HG02884 (cell line): Measurements from ENCODE around the gene RNF167.
"Not testable (repeated sequence)": the region's sequence is repeated elsewhere in the genome, so short reads cannot be mapped to it uniquely, and the experiment has no call there.

ENCODE experiments used
- ATAC-seq: cut with Tn5 transposase; IDR thresholded peaks from one replicate; pipeline ENCODE4 v1.9.1; 2021; ENCODE audit warnings: mild to moderate bottlenecking, moderate library complexity; ENCODE audit not compliant: unreplicated experiment

RNF167 gene

DNA sequence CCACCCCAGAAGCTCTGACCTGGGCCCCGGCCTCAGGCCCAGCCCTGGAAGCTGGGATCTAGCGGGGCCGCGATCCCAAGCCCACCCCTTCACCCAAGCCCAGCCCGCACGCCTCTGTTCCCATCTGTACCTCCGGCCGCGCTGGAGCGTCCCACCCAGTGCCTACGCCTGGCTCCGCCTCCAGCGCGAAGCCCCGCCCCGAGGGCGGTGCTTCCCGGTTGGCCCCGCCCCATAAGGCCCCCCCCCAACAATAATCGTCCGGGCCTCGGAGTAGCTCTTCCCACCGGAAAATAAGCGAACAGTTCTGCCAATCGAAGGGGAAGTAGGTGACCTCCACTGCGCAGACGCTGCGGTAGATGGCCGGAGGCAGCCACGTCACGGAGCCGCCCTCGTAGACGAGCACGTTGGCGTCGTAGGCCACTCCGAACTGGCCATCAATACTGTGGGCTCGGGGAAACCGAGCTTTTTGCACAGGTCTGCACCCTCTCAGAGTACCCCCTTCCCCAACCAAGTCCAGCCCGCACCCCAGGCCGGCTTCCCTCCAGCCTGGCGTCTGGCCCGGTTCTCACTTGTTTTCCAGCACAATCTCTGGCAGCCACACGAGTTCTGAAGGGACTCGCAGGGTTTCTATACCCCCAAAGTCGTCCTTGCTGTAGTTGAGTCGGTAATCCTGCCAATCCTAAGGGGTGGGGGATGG, 38.3 kb upstream of the RNF167 start:
- ATAC-seq, result no peak

DNA sequence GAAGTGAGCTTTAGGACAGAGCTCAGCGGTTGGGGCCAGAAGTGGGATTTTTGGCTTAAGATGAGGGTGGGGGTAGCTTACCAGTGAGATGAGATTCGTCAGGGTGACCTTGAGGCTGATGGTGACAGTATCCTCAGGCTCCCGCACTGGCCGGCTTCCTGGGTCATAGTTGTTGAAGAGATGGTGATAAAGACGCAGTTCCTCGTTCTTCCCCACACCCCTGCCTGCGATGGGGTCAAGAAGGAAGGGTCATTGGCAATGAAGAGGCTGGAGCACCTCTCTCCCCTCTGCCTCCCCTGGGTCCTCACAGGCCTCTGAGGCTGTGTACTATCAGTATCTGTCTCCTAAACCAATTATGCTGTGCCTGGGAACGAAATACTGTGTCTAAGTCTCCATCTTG, 37.5 kb upstream of the RNF167 start:
- ATAC-seq, result no peak

DNA sequence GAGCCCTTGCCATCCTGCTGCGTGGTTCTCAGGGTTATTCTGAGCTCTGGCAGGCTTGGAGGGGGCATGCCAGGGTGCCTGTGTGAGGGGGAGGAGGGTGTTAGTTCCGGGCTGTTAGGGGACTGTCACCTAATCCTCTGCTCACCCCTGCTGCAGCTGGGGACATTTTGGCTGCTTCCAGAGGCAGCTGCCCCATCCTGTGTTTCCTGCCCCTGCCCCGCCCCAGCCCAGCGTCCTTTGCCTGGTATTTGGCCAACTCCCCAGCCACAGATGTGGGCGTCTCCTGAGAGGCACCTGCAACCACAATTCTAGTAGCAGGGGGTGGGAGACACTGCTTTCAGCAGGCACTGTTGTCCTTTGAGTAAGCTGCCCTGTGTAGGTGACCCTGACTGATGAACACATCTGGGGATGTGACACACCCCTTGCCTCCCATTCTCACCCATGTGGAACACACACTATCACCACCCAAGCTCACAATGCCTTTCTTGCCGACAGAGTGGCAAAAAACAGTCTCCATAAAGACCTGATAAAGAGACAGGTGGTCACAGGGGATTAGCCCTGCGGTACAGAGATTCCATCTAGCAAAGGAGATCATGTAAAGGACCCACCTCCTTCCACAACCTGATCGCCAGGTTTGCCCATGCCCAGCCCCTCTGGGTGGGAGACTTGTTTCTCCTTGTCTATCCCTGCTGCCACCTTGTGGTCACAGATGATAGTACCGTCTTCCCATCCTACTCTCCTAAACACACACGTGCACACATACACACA, 36.8 kb upstream of the RNF167 start, which contains the start of gene CHRNE:
Gene CHRNE (minus strand): TSS at position 48 of the 768 bp plus-strand sequence. CDS start 35 bp downstream, at position 13.
- ATAC-seq, result no peak

DNA sequence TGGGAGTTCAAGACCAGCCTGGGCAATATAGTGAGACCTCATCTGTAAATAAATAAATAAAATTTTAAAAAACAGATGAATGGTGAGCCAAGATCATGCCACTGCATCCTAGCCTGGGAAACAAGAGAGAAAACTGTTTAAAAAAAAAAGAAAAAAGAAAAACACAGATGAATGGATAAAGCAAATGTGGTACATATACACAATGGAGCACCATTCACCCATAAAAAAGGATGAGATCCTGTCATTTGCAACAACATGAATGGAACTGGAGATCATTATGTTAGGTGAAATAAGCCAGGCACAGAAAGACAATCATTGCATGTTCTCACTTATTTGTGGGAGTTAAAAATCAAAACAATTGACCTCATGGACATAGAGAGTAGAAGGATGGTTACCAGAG, 33.4 kb upstream of the RNF167 start:
- ATAC-seq, result not testable (repeated sequence)

DNA sequence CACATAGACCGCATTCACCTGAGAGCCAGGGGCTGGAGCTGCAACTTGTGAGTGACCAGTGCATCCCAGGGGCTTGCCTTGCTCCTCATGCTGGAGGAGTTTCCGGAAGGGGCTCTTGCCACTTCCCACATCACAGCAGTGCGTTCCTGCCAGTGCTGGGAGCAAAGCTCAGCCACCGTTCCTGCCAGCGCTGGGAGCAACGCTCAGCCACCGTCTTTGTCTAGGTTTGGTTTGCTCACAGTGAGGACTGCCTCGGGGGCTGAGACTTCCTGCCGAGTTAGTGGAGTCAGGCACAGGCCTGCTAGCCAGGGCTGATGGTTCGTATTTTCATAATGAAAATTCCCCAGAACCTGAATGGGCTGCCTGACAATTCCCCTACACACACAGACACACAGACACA, 31.8 kb upstream of the RNF167 start:
- ATAC-seq, result no peak

DNA sequence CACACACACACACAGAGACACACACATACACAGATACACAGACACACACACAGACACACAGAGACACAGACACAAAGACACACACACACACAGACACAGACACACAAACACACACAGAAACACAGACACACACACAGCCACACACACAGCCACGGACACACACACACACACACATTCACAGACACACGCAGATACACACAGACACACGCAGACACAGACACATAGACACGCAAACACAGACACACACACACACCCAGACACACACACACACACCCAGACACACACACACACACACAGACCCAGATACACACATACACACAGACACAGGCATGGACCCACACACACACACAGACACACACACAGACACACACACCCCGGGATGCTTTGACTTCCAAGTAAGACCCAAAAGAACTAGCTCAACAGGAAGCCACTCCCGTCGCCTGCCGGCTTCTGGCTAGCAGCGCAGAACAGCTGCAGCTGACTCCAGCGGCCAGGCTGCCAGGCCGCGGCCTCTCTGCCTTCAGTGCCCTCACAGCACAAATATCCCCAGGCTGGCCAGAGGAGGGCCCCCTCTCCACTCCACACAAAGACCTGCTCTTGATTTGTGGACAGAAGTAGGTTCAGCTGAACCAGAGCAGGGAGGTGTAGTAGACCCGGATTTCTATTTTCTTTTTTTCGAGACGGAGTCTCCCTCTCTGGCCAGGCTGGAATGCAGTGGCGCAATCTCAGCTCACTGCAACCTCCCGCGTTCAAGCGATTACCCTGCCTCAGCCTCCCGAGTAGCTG, 31.2 kb upstream of the RNF167 start:
- no peak for ATAC-seq

DNA sequence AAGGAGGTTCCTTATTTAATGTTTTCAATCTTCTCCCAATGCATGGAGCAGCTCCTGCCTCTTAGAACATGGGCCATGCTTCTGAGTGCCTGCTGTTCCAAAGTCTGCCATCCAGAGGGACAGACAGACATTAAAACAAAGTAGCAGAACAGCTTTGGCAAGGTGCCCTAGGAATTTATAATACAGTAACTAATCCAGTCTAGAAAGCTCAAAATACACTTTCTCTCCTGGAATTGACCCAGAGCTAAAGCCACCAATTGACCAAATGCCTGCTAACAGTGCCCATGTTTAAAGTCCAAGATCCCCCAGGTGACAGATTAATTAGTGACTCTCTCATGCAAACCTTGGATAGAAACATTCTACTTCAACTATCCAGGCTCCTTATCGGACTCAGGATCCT, 26.1 kb upstream of the RNF167 start:
- ATAC-seq, result no peak

DNA sequence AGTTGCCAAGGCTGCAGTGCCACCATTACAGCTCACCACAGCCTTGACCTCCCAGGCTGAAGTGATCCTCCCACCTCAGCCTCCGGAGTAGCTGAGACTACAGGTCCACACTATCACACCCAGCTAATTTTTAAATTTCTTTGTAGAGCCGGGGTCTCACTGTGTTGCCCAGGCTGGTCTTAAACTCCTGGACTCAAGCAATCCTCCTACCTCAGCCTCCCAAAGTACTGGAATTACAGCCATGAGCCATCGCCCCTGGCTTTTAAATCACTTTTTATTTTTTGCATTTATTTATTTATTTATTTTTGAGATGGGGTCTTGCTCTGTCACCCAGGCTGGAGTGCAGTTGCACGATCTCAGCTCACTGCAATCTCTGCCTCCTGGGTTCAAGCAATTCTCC, 25.5 kb upstream of the RNF167 start:
- ATAC-seq, result not testable (repeated sequence)

DNA sequence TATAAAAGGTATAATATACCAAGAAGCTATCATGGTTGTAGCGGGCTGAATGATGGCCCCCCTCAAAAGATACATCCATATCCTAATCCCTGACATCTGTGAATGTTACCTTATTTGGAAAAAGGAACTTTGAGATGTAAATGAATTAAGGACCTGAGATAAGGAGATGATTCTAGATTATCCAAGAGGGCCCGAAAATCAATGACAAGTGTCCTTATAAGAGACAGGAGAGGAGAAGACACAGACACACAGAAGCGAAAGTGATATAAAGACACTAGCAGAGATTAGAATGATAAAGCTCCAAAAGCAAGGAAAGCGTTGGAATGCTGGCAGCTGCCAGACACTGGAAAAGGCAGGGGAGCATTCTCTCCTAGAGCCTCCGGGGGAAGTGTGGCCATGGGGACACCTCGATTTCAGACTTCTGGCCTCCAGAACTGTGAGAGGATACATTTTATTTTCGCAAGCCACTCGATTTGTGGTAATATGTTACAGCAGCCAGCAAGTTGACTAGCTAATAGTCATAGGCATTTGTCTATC, 20.5 kb upstream of the RNF167 start:
- ATAC-seq, result no peak

DNA sequence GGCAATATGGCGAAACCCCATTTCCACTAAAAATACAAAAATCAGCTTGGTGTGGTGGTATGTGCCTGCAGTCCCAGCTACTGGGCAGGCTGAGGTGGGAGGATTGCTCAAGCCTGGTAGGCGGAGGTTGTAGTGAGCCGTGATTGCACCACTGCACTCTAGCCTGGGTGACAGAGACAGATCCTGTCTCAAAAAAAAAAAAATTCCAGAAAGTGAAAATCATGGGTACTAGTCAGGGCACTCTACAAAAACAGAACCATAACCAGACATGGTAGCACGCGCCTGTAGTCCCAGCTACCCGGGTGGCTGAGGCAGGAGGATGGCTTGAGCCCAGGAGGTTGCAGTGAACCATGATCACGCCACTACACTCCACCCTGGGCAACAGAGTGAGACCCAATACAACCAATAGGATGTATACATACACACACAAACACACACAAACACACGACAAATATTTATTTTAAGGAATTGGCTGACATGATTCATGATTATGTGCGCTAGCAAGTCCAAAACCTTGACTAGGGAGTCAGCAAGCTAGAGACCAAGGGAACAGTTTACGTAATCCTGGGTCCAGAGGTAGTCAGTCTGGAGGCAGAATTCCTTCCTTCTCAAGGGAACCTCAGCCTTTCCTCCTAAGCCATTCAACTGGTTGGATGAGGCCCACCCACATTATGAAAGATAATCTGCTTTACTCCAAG, 19.6 kb upstream of the RNF167 start:
- no peak for ATAC-seq

DNA sequence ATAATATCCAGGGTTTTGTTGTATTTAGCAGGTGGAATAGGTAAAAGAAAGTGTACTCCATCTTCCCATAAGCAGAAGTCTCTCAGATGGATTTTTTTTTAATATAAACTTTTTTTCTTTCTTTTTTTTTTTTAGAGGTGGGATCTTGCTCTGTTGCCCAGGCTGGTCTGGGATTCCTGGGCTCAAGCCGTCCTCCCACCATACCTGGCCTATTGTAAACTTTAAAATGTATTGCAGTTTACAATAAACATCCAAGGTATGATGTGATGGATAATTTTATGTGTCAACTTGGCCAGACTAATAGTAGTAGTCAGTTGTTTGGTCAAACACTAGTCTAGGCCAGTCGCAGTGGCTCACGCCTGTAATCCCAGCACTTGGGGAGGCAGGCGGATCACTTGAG, 18.7 kb upstream of the RNF167 start:
- ATAC-seq, result no peak

DNA sequence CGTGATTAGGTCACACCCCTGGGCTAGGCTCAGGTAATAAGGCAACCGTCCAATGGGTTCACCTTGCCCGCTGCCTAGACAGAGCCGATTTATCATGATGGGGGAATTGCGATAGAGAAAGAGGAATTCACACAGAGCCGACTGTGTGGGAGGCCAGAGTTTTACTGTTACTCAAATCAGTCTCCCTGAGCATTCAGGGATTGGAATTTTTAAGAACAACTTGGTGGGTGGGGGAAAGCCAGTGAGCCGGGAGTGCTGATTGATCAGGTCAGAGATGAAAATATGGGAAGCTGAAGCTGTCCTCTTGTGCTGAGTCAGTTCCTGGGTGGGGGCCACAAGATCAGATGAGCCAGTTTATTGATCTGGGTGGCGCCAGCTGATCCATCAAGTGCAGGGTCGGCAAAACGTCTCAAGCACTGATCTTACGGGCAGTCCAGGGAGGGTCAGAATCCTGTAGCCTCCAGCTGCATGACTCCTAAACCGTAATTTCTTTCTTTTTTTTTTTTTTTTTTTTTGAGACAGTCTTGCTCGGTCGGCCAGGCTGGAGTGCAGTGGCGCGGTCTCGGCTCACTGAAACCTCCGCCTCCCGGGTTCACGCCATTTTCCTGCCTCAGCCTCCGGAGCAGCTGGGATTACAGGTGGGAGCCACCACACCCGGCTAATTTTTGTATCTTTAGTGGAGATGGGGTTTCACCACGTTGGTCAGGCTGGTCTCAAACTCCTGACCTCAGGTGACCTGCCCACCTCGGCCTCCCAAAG, 13.3 kb upstream of the RNF167 start:
- not testable (repeated sequence) for ATAC-seq

DNA sequence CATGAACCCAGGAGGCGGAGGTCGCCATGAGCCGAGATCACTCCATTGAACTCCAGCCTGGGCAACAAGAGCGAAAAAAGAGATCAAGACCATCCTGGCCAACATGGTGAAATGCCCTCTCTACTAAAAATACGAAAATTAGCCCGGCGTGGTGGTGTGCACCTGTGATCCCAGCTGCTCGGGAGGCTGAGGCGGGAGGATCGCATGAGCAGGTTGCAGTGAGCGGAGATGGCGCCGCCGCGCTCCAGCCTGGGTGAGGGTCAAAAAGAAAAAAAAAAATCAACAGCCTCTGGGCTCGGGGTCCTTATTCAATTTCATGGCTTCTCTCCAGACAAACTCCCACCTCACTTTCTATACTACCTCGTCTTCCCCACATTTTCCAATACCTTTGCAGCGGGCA, 11.2 kb upstream of the RNF167 start:
- ATAC-seq, result no peak

DNA sequence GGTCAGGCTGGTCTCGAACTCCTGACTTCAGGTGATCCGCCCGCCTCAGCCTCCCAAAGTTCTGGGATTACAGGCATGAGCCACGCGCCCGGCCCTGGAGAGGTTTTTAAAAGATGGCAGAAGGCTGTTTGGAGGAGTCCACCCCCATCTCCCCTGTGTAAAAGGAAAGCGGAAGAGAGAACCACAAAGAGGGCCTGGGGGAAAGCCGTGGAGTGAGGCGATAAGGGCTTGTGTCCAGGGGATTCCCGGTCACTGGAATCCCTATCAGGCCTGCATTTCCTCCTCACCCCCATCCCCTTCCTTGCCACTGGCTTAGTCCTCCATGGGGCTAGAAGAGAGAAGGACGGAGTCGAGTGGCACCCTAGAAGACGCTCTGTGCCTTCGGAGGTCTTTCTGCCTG, 8.1 kb upstream of the RNF167 start, which contains the start of gene GP1BA:
Gene GP1BA (plus strand): TSS at position 315 of the 400 bp plus-strand sequence. CDS start 328 bp downstream, outside the sequence.
- ATAC-seq, result no peak

DNA sequence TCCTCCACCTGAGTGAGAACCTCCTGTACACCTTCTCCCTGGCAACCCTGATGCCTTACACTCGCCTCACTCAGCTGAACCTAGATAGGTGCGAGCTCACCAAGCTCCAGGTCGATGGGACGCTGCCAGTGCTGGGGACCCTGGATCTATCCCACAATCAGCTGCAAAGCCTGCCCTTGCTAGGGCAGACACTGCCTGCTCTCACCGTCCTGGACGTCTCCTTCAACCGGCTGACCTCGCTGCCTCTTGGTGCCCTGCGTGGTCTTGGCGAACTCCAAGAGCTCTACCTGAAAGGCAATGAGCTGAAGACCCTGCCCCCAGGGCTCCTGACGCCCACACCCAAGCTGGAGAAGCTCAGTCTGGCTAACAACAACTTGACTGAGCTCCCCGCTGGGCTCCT, 7.3 kb upstream of the RNF167 start:
- no peak for ATAC-seq

DNA sequence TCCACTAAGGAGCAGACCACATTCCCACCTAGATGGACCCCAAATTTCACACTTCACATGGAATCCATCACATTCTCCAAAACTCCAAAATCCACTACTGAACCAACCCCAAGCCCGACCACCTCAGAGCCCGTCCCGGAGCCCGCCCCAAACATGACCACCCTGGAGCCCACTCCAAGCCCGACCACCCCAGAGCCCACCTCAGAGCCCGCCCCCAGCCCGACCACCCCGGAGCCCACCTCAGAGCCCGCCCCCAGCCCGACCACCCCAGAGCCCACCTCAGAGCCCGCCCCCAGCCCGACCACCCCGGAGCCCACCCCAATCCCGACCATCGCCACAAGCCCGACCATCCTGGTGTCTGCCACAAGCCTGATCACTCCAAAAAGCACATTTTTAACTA, 6.4 kb upstream of the RNF167 start:
- no peak for ATAC-seq

DNA sequence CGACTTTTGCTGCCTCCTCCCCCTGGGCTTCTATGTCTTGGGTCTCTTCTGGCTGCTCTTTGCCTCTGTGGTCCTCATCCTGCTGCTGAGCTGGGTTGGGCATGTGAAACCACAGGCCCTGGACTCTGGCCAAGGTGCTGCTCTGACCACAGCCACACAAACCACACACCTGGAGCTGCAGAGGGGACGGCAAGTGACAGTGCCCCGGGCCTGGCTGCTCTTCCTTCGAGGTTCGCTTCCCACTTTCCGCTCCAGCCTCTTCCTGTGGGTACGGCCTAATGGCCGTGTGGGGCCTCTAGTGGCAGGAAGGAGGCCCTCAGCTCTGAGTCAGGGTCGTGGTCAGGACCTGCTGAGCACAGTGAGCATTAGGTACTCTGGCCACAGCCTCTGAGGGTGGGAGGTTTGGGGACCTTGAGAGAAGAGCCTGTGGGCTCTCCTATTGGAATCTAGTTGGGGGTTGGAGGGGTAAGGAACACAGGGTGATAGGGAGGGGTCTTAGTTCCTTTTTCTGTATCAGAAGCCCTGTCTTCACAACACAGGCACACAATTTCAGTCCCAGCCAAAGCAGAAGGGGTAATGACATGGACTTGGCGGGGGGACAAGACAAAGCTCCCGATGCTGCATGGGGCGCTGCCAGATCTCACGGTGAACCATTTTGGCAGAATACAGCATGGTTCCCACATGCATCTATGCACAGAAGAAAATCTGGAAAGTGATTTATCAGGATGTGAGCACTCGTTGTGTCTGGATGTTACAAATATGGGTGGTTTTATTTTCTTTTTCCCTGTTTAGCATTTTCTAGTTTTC, 5.7 kb upstream of the RNF167 start:
- ATAC-seq, result no peak

DNA sequence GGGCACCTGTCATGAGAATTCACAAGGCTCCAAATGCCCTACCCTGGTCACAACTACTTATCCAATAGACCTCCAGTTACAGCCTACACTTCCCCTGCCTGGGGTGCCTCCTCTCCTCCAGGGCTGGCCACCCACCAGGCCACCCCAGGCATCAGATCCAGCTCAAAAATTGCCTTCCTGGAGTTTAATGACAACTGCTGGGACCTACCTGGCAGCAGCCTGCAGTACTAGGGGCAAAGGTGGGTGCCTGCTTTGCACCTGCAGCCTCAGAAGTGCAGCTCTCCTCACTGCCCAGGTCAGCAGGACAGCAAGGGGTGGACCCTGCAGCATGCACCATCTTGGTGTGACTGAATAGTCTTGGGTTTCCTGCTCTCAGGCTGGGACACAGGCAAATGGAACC, 4.4 kb upstream of the RNF167 start:
- ATAC-seq, result no peak

DNA sequence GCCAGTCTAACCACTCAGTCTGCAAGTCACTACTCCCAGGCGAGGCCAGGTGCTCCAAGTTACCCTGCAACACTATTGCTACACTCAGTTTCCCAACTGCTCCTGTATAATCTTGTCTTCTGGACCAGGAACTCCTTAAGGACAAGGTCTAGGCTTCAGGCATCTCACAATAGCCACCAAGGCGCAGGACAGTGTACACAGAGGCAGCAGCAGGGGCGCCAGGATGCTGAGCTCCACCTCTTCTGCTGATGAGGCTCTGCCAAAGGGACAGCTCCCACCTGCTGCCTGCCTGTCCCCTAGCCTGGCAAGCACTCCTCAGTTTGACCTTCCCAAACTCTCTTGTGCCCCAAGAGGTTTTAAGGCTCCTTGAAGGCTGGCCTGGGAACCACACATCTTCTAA, 3.6 kb upstream of the RNF167 start:
- no peak for ATAC-seq
